A549 (cell line): ENCODE measurements around the gene CISTR. TPM values are rescaled to one million over a fixed set of nuclear protein-coding genes. Genes with fewer than 3 reads are reported as not detected.

ENCODE experiments used
- ATAC-seq, 2 experiments: fragments of 200-7000 bp in 1 of 2; fragments of >200 bp in 1 of 2; cut with Nextera tagmentation in 1 of 2; cut with Tn5 transposase in 1 of 2; 3 replicates each; pipeline versions ENCODE4 v1.8.0 to v1.9.1; 2018 to 2020; ENCODE audit warnings: mild to moderate bottlenecking in 1 of 2, moderate library complexity in 1 of 2
- CTCF ChIA-PET: fragments of 300-600 bp; sonication (Branson Sonifier 250); formaldehyde crosslinking; extraction: SDS; loops from one replicate; lab custom pipeline; 2021; ENCODE audit warnings: antibody characterized with exemption, inconsistent platforms; lab: Yijun Ruan, JAX
- POLR2A ChIA-PET: fragments of 350-600 bp; formaldehyde crosslinking; extraction: SDS; loops from one replicate; lab custom pipeline; 2021; ENCODE audit warnings: antibody characterized with exemption, inconsistent platforms; lab: Yijun Ruan, JAX
- DNase-seq, 2 experiments: peaks; one replicate each; pipeline versions ENCODE4 v3.0.0 to v3.0.0-alpha.2; 2011 to 2016; ENCODE audit warnings: low read depth in 1 of 2, low spot score in 1 of 2
- FAIRE-seq: peaks from 2 replicates; lab custom pipeline; 2011; peaks lifted over from hg19 to GRCh38; lab: Jason Lieb, UNC
- H3K27ac ChIP-seq, 2 experiments: fragments of >200 bp; sonication (Bioruptor Twin); formaldehyde crosslinking; 3 replicates each; pipeline ENCODE4 v1.5.1; 2016 to 2017
- H3K4me1 ChIP-seq: fragments of >200 bp; sonication (Bioruptor Twin); formaldehyde crosslinking; 3 replicates; pipeline ENCODE4 v1.6.1; 2016
- H3K4me2 ChIP-seq: fragments of >200 bp; sonication (Bioruptor Twin); formaldehyde crosslinking; 3 replicates; pipeline ENCODE4 v1.6.1; 2016
- H3K4me3 ChIP-seq: fragments of >200 bp; sonication (Bioruptor Twin); formaldehyde crosslinking; 3 replicates; pipeline ENCODE4 v1.5.1; 2016
- H3K9me3 ChIP-seq: fragments of >200 bp; sonication (Bioruptor Twin); formaldehyde crosslinking; 3 replicates; pipeline ENCODE4 v1.6.1; 2016
- BHLHE40 ChIP-seq: IDR thresholded peaks from 2 replicates; pipeline ENCODE4 v1.6.1; 2012; ENCODE audit warnings: low read depth, low read length, inconsistent platforms
- CBX2 ChIP-seq: fragments of 200-600 bp; sonication (generic); IDR thresholded peaks from 2 replicates; pipeline ENCODE4 v1.6.1; 2016; ENCODE audit warnings: low read depth, mild to moderate bottlenecking, borderline replicate concordance
- CBX8 ChIP-seq: fragments of 200-600 bp; sonication (generic); IDR thresholded peaks from 2 replicates; pipeline ENCODE4 v1.6.1; 2016
- CHD2 ChIP-seq: fragments of 150-350 bp; IDR thresholded peaks from 2 replicates; pipeline ENCODE4 v1.6.1; 2014; ENCODE audit warnings: low read length; ENCODE audit not compliant: partially characterized antibody
- CHD4 ChIP-seq: fragments of 200-600 bp; sonication (generic); IDR thresholded peaks from 2 replicates; pipeline ENCODE4 v1.6.1; 2016; ENCODE audit warnings: antibody characterized with exemption, mild to moderate bottlenecking, borderline replicate concordance
- EHMT2 ChIP-seq: fragments of 200-600 bp; sonication (generic); IDR thresholded peaks from 2 replicates; pipeline ENCODE4 v1.6.1; 2016; ENCODE audit warnings: antibody characterized with exemption, low read depth, mild to moderate bottlenecking, moderate library complexity
- ESRRA ChIP-seq: fragments of 150-350 bp; IDR thresholded peaks from 2 replicates; pipeline ENCODE4 v1.6.1; 2014; ENCODE audit warnings: mild to moderate bottlenecking, low read length, borderline replicate concordance
- HOXA7 ChIP-seq: fragments of 250-450 bp; sonication (Bioruptor Pico); IDR thresholded peaks from 2 replicates; pipeline ENCODE4 v1.5.0; 2020; ENCODE audit warnings: mild to moderate bottlenecking, moderate library complexity
- KDM5A ChIP-seq: fragments of 200-600 bp; sonication (generic); IDR thresholded peaks from 2 replicates; pipeline ENCODE4 v1.6.1; 2016; ENCODE audit warnings: antibody characterized with exemption, mild to moderate bottlenecking
- MAX ChIP-seq: IDR thresholded peaks from 2 replicates; pipeline ENCODE4 v1.6.1; 2012
- MAZ ChIP-seq: fragments of 150-350 bp; IDR thresholded peaks from 2 replicates; pipeline ENCODE4 v1.6.1; 2014; ENCODE audit warnings: antibody characterized with exemption, low read depth, low read length, borderline replicate concordance
- MYC ChIP-seq: IDR thresholded peaks from 2 replicates; pipeline ENCODE4 v1.6.1; 2012; ENCODE audit warnings: mild to moderate bottlenecking, inconsistent platforms, low read length, improper control_type of control experiment, borderline replicate concordance
- NR3C1 ChIP-seq: fragments of >200 bp; sonication (Bioruptor Twin); formaldehyde crosslinking; IDR thresholded peaks from 3 replicates; pipeline ENCODE4 v1.6.1; 2017
- PBX3 ChIP-seq: IDR thresholded peaks from 2 replicates; pipeline ENCODE4 v1.6.1; 2012
- POLR2A ChIP-seq: IDR thresholded peaks from 2 replicates; pipeline ENCODE4 v1.6.1; 2012; ENCODE audit warnings: mild to moderate bottlenecking, low read length
- POLR2AphosphoS2 ChIP-seq: conservative IDR thresholded peaks from 2 replicates; pipeline ENCODE4 v1.6.1; 2012; ENCODE audit warnings: low read length, improper control_type of control experiment, inconsistent platforms
- RCOR1 ChIP-seq: fragments of 150-350 bp; IDR thresholded peaks from 2 replicates; pipeline ENCODE4 v1.6.1; 2014; ENCODE audit warnings: antibody characterized with exemption, low read length, low read depth
- RFX5 ChIP-seq: fragments of 450-650 bp; IDR thresholded peaks from 2 replicates; pipeline ENCODE4 v1.7.1; 2014; ENCODE audit warnings: antibody characterized with exemption, mild to moderate bottlenecking, moderate library complexity
- RNF2 ChIP-seq: fragments of 200-600 bp; sonication (generic); IDR thresholded peaks from 2 replicates; pipeline ENCODE4 v1.6.1; 2016; ENCODE audit warnings: low read depth, mild to moderate bottlenecking, antibody characterized with exemption, moderate library complexity, borderline replicate concordance
- TFCP2L1 ChIP-seq: fragments of 250-450 bp; sonication (Bioruptor Pico); IDR thresholded peaks from 2 replicates; pipeline ENCODE4 v1.5.0; 2021; ENCODE audit warnings: mild to moderate bottlenecking
- ZFP36 ChIP-seq: fragments of 450-650 bp; IDR thresholded peaks from 2 replicates; pipeline ENCODE4 v1.6.1; 2014; ENCODE audit warnings: borderline replicate concordance; ENCODE audit not compliant: partially characterized antibody
- ZNF302 ChIP-seq: fragments of 250-450 bp; sonication (Bioruptor Pico); IDR thresholded peaks from 2 replicates; pipeline ENCODE4 v1.9.0; 2021; ENCODE audit warnings: inconsistent platforms, mild to moderate bottlenecking, moderate library complexity
- WGBS: methylation state at CpG from one replicate; pipeline ENCODE4 v1.1.6; 2017; ENCODE audit errors: missing lambda C conversion rate; 5-methylcytosine and 5-hydroxymethylcytosine counted together
- polyA plus RNA-seq, 4 experiments: library from polyadenylated mRNA; depleted of rRNA in 3 of 4; stranded (reverse); fragments of >200 nt; fragmentation: RNase III in 1 of 4; extraction: RNeasy Plus Mini Kit Qiagen cat#74134 plus additional on column Dnase treatment in 1 of 4; gene quantifications; 2 replicates in 3 of 4; 3 replicates in 1 of 4; pipeline ENCODE4 v1.2.3, GENCODE V29; 2011 to 2017

Gene CISTR
- polyA plus RNA-seq, 2 of the 4 experiments (the other 2 are of a cell fraction) = not detected

- no peak for FAIRE-seq
- no peak overlapping the region for H3K4me2 ChIP-seq
Measured at GRCh38 chr12:53698948-53699677, 52.7 kb downstream of the CISTR start.

GRCh38 chr12:53696655-53697331, 55.0 kb downstream of the CISTR start:
- H3K4me1 ChIP-seq = peaks cover 8% of the 10 kb centered on the region
- 86% methylated on average over 24 of the region's 24 CpGs for WGBS
- DNase-seq (no peak), ATAC-seq (no peak), FAIRE-seq (no peak)
- TF ChIP-seq POLR2AphosphoS2 (no peak), RCOR1 (no peak), MAZ (no peak), TFCP2L1 (no peak), CBX2 (no peak), BHLHE40 (no peak), CHD4 (no peak), RFX5 (no peak), ZFP36 (no peak), ZNF302 (no peak), CHD2 (no peak), RNF2 (no peak), KDM5A (no peak), EHMT2 (no peak), PBX3 (no peak), MAX (no peak), CBX8 (no peak), NR3C1 (no peak), HOXA7 (CRISPR knock-in tag) (no peak), MYC (no peak)
- no peak overlapping the region for H3K4me3 ChIP-seq
- H3K27ac ChIP-seq = no peak overlapping the region
- ChIA-PET CTCF (interaction anchor here (0.7 to 15.9 kb wide), 2 partner anchors 8 to 39 kb away, joined by 3 to 833 read pairs; partner anchors contain the start of gene CALCOCO1), POLR2A (no interaction called here)
- H3K9me3 ChIP-seq = no peaks in the 10 kb centered on the region
- peak overlapping the region; percentile 72 for H3K4me2 ChIP-seq

More at GRCh38 chr12:53698948-53699677, 52.7 kb downstream of the CISTR start:
- ATAC-seq = no peak
- no peak overlapping the region for H3K4me3 ChIP-seq
- no peaks in the 10 kb centered on the region for H3K9me3 ChIP-seq
- no peak for TF ChIP-seq POLR2A
- TF ChIP-seq TFCP2L1 = no peak
- no peak for TF ChIP-seq ESRRA
- TF ChIP-seq, all 56 proteins: peak for 0
- POLR2A ChIA-PET = no interaction called here
- CTCF ChIA-PET = interaction anchor here (1.3 to 15.9 kb wide), 11 partner anchors 9 to 681 kb away, joined by 3 to 833 read pairs (median 6); partner anchors contain the start of gene CALCOCO1
- H3K27ac ChIP-seq = no peak overlapping the region
- no peak for DNase-seq
- 16% methylated on average over 3 of the region's 3 CpGs for whole genome bisulfite sequencing
- peaks cover 8% of the 10 kb centered on the region for H3K4me1 ChIP-seq

Other genes with a start within 250 kb of the CISTR start
- gene NPFF, start 244.5 kb downstream of the CISTR start, polyA plus RNA-seq (2011; rRNA removed) = 0.17 TPM in 1 of 2 replicates, not detected in the other
- not detected in 3 replicates for gene NPFF, start 244.5 kb downstream of the CISTR start, polyA plus RNA-seq (2017; fragmentation: RNase III; extraction: RNeasy Plus Mini Kit Qiagen cat#74134 plus additional on column Dnase treatment)
- gene ATF7, start 125.6 kb downstream of the CISTR start, polyA plus RNA-seq (2011; rRNA removed) = 38.7 and 38.9 TPM in 2 replicates
- 22.9 to 23.3 TPM (median 23.0 TPM) in 3 replicates for gene ATF7, start 125.6 kb downstream of the CISTR start, polyA plus RNA-seq (2017; fragmentation: RNase III; extraction: RNeasy Plus Mini Kit Qiagen cat#74134 plus additional on column Dnase treatment)
- 402 and 678 TPM in 2 replicates for gene ATP5MC2, start 75.9 kb downstream of the CISTR start, polyA plus RNA-seq (2011; rRNA removed)
- gene ATP5MC2, start 75.9 kb downstream of the CISTR start, polyA plus RNA-seq (2017; fragmentation: RNase III; extraction: RNeasy Plus Mini Kit Qiagen cat#74134 plus additional on column Dnase treatment) = 540 to 553 TPM (median 542 TPM) in 3 replicates
- gene CALCOCO1, start 24.5 kb downstream of the CISTR start, polyA plus RNA-seq (2011; rRNA removed) = 41.5 and 54.5 TPM in 2 replicates
- gene CALCOCO1, start 24.5 kb downstream of the CISTR start, polyA plus RNA-seq (2017; fragmentation: RNase III; extraction: RNeasy Plus Mini Kit Qiagen cat#74134 plus additional on column Dnase treatment) = 18.7 to 28.8 TPM (median 28.7 TPM) in 3 replicates
- 3.9 and 6.4 TPM in 2 replicates for gene HOXC13, start 186.9 kb upstream of the CISTR start, polyA plus RNA-seq (2011; rRNA removed)
- 6.5 to 9.3 TPM (median 7.5 TPM) in 3 replicates for gene HOXC13, start 186.9 kb upstream of the CISTR start, polyA plus RNA-seq (2017; fragmentation: RNase III; extraction: RNeasy Plus Mini Kit Qiagen cat#74134 plus additional on column Dnase treatment)
- gene HOXC12, start 202.9 kb upstream of the CISTR start, polyA plus RNA-seq (2011; rRNA removed) = not detected in 2 replicates
- not detected in 3 replicates for gene HOXC12, start 202.9 kb upstream of the CISTR start, polyA plus RNA-seq (2017; fragmentation: RNase III; extraction: RNeasy Plus Mini Kit Qiagen cat#74134 plus additional on column Dnase treatment)
- gene HOXC11, start 221.1 kb upstream of the CISTR start, polyA plus RNA-seq (2011; rRNA removed) = 0.58 and 0.73 TPM in 2 replicates
- 0.45 to 0.54 TPM (median 0.45 TPM) in 3 replicates for gene HOXC11, start 221.1 kb upstream of the CISTR start, polyA plus RNA-seq (2017; fragmentation: RNase III; extraction: RNeasy Plus Mini Kit Qiagen cat#74134 plus additional on column Dnase treatment)
- gene HOTAIR, start 223.0 kb upstream of the CISTR start, polyA plus RNA-seq (2011; rRNA removed) = 0.34 and 0.67 TPM in 2 replicates
- gene HOTAIR, start 223.0 kb upstream of the CISTR start, polyA plus RNA-seq (2017; fragmentation: RNase III; extraction: RNeasy Plus Mini Kit Qiagen cat#74134 plus additional on column Dnase treatment) = 0.35 to 0.71 TPM (median 0.71 TPM) in 3 replicates
- 2.5 and 2.9 TPM in 2 replicates for gene HOXC10, start 233.2 kb upstream of the CISTR start, polyA plus RNA-seq (2011; rRNA removed)
- 2.1 to 4.3 TPM (median 3.2 TPM) in 3 replicates for gene HOXC10, start 233.2 kb upstream of the CISTR start, polyA plus RNA-seq (2017; fragmentation: RNase III; extraction: RNeasy Plus Mini Kit Qiagen cat#74134 plus additional on column Dnase treatment)
- gene HOXC9, start 248.2 kb upstream of the CISTR start, polyA plus RNA-seq (2011; rRNA removed) = 2.3 and 5.2 TPM in 2 replicates
- gene HOXC9, start 248.2 kb upstream of the CISTR start, polyA plus RNA-seq (2017; fragmentation: RNase III; extraction: RNeasy Plus Mini Kit Qiagen cat#74134 plus additional on column Dnase treatment) = 5.7 to 6.6 TPM (median 6.2 TPM) in 3 replicates